Naive thymus-derived CD8-positive, alpha-beta T cell (primary cell): ENCODE results near the gene PPP3CA. TPM values are rescaled to one million over a fixed set of nuclear protein-coding genes. Genes with fewer than 3 reads are reported as not detected.
"Not testable (repeated sequence)": the region's sequence is repeated elsewhere in the genome, so short reads cannot be mapped to it uniquely, and the experiment has no call there.

ENCODE experiments used
- ATAC-seq, 2 donors: fragments of 150-1000 bp; cut with Tn5 transposase in 1 of 2; sonication (Bioruptor Pico), chemical (Tn5 transposase) in 1 of 2; 1 replicate in 1 of 2; 2 replicates in 1 of 2; pipeline ENCODE4 v1.10.0; 2021; ENCODE audit warnings: mild to moderate bottlenecking in 2 of 2, moderate library complexity in 2 of 2
- POLR2A ChIA-PET: fragments of 350-600 bp; sonication (Branson Sonifier 250); formaldehyde crosslinking; loops from one replicate; lab custom pipeline; 2021; ENCODE audit warnings: antibody characterized with exemption; lab: Charles Lee
- DNase-seq, 10 donors: peaks; one replicate each; pipeline versions ENCODE4 v3.0.0 to v3.0.0-alpha.2; 2020 to 2022
- H3K27ac Mint-ChIP-seq, 10 donors: one replicate each; pipeline ENCODE4 v1.8.0; 2020 to 2022; ENCODE audit warnings: mild to moderate bottlenecking in 10 of 10, mixed read lengths in 10 of 10, moderate library complexity in 4 of 10, inconsistent platforms in 1 of 10
- H3K27me3 Mint-ChIP-seq, 5 donors: one replicate each; pipeline ENCODE4 v1.8.0; 2021 to 2022; ENCODE audit warnings: mixed read lengths in 5 of 5
- H3K36me3 Mint-ChIP-seq, 3 donors: one replicate each; pipeline ENCODE4 v1.8.0; 2020 to 2022; ENCODE audit warnings: mixed read lengths in 3 of 3, mild to moderate bottlenecking in 2 of 3, inconsistent platforms in 1 of 3
- H3K4me1 Mint-ChIP-seq, 4 donors: one replicate each; pipeline ENCODE4 v1.8.0; 2021 to 2022; ENCODE audit warnings: mixed read lengths in 4 of 4
- H3K4me3 Mint-ChIP-seq, 10 donors: one replicate each; pipeline ENCODE4 v1.8.0; 2020 to 2022; ENCODE audit warnings: mild to moderate bottlenecking in 10 of 10, mixed read lengths in 10 of 10, moderate library complexity in 6 of 10, inconsistent platforms in 1 of 10
- H3K9me3 Mint-ChIP-seq, 9 donors: one replicate each; pipeline ENCODE4 v1.8.0; 2020 to 2022; ENCODE audit warnings: mixed read lengths in 9 of 9, mild to moderate bottlenecking in 3 of 9, inconsistent platforms in 1 of 9, moderate library complexity in 1 of 9
- polyA plus RNA-seq, 3 donors: library from polyadenylated mRNA; unstranded; fragments of 300-500 nt; fragmentation: Illumina TruSeq; gene quantifications; one replicate each; pipeline ENCODE4 v1.2.3, GENCODE V29; 2021
- total RNA-seq, 8 experiments: library from RNA in 2 of 8; stranded (reverse) in 2 of 8; gene quantifications; one replicate each; pipeline ENCODE4 v1.2.3 and lab custom pipeline; 2021 to 2026

The PPP3CA gene
- total and polyA plus RNA-seq, 5 experiments from 2014 or later: 2.8 to 23.7 (median 7.4) TPM

DNA sequence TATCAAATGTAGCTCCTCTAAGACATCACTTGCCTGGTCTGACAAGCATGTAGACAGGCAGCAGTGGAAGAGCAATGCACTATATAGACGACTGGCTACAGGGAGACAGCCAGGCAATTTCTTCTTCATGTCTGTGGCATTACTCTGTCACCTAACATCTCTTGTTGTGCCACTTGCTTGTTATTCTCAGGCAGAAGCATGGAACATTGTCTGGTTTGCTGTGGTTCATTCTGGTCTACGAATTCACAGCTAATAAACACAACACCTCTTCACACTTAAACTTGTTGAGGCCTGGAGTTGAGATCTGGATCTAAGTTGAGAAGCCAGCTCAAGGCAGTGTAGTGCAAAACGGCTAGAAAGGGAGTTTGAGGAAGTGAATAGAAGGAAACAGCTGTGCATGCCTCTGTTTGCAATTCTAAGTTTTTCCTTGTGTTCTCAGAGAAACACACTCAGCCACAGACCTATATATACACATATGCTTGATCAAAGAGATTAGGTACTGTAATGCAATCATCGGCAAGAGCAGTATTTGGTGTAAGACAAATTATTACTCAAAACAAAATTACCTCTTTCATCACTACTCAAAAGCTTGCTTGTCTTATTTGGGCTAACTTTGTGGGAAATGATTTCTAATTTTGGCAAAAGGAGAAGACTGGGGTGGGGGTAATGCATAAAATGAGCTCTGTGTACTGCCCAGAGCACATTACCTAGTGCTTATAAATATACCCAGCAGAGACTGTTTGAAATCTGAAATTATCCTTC is 243.8 kb downstream of the PPP3CA start:
- DNase-seq: no peak
- H3K27me3 Mint-ChIP-seq: no peaks in the 10 kb centered on the region
- H3K36me3 Mint-ChIP-seq: peaks cover 6 to 37% (median 16%) of the 10 kb centered on the region in 3 donors
- peak overlapping the region in 3 of 10 donors; percentile 6 to 44 (median 13) for H3K27ac Mint-ChIP-seq
- peak overlapping the region in 1 of 10 donors; percentile 17 for H3K4me3 Mint-ChIP-seq
- H3K9me3 Mint-ChIP-seq: no peaks in the 10 kb centered on the region
- H3K4me1 Mint-ChIP-seq: peaks cover 10 to 38% (median 16%) of the 10 kb centered on the region in 4 donors
- POLR2A ChIA-PET: no interaction called here
- peak in 1 of 2 donors; percentile 14 for ATAC-seq

GRCh38 chr4:101102114-101102742 is 245.1 kb downstream of the PPP3CA start:
- DNase-seq (no peak), ATAC-seq (no peak)
- H3K4me1 Mint-ChIP-seq: peaks cover 10 to 38% (median 16%) of the 10 kb centered on the region in 4 donors
- no peaks in the 10 kb centered on the region for H3K27me3 Mint-ChIP-seq
- no peak overlapping the region for H3K27ac Mint-ChIP-seq
- H3K9me3 Mint-ChIP-seq: no peaks in the 10 kb centered on the region
- H3K4me3 Mint-ChIP-seq: no peak overlapping the region
- peaks cover 5 to 33% (median 18%) of the 10 kb centered on the region in 3 donors for H3K36me3 Mint-ChIP-seq
- POLR2A ChIA-PET: no interaction called here

GRCh38 chr4:101101072-101101471 is 246.3 kb downstream of the PPP3CA start:
- Mint-ChIP-seq H3K36me3 (peaks cover 0 to 29% (median 17%) of the 10 kb centered on the region in 3 donors), H3K4me3 (no peak overlapping the region), H3K27ac (no peak overlapping the region), H3K27me3 (no peaks in the 10 kb centered on the region), H3K4me1 (peaks cover 9 to 34% (median 15%) of the 10 kb centered on the region in 4 donors), H3K9me3 (no peaks in the 10 kb centered on the region)
- ATAC-seq (no peak), DNase-seq (no peak)
- POLR2A ChIA-PET: no interaction called here

- ATAC-seq: no peak
- Mint-ChIP-seq H3K9me3 (no peaks in the 10 kb centered on the region), H3K4me3 (no peak overlapping the region), H3K4me1 (peaks cover 6 to 18% (median 9%) of the 10 kb centered on the region in 4 donors), H3K27me3 (no peaks in the 10 kb centered on the region), H3K36me3 (peaks cover 4 to 25% (median 23%) of the 10 kb centered on the region in 3 donors), H3K27ac (no peak overlapping the region)
- POLR2A ChIA-PET: no interaction called here
- DNase-seq: no peak
These were observed 248.5 kb downstream of the PPP3CA start for GRCh38 chr4:101098666-101099400.

- DNase-seq, POLR2A ChIA-PET, H3K27me3 Mint-ChIP-seq, H3K4me3 Mint-ChIP-seq, H3K4me1 Mint-ChIP-seq, ATAC-seq, H3K9me3 Mint-ChIP-seq: not testable (repeated sequence)
- Mint-ChIP-seq H3K36me3 (peaks cover 11 to 37% (median 32%) of the 10 kb centered on the region in 3 donors), H3K27ac (peak overlapping the region in 1 of 10 donors; percentile 8)
These were observed 254.7 kb downstream of the PPP3CA start for GRCh38 chr4:101092609-101093008.

DNA sequence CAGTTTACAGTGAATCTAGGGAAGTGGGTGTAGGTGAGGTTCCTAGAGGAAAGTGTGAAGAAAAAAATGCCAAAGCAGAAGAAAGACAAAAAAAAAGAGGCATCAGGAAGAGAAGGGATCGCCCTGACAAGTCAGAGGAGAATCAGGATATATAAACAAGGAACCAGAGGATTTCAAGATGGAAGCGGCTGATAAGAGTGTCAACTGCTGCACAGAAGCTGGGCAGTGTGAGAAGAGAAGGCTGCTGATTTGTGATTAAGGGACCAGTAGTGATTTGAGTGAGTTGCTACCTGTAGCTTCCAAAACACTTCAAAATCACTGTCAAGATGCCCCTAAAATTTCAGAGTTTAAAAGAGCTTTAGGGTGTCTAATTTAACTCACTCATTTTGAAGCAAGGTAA is 258.2 kb downstream of the PPP3CA start:
- Mint-ChIP-seq H3K36me3 (peaks cover 11 to 48% (median 42%) of the 10 kb centered on the region in 3 donors), H3K4me3 (no peak overlapping the region), H3K27me3 (no peaks in the 10 kb centered on the region), H3K4me1 (peaks cover 0 to 26% (median 2%) of the 10 kb centered on the region in 4 donors), H3K27ac (peak overlapping the region in 3 of 10 donors; percentile 2 to 53 (median 9)), H3K9me3 (peaks cover 0 to 5% (median 0%) of the 10 kb centered on the region in 9 donors)
- POLR2A ChIA-PET: no interaction called here
- DNase-seq (no peak), ATAC-seq (no peak)

- Mint-ChIP-seq H3K36me3 (peaks cover 0 to 46% (median 37%) of the 10 kb centered on the region in 3 donors), H3K9me3 (no peaks in the 10 kb centered on the region), H3K27me3 (no peaks in the 10 kb centered on the region), H3K4me3 (no peak overlapping the region), H3K4me1 (peaks cover 0 to 35% (median 2%) of the 10 kb centered on the region in 4 donors), H3K27ac (no peak overlapping the region)
- POLR2A ChIA-PET: no interaction called here
- no peak for DNase-seq
- ATAC-seq: no peak
These were observed 260.3 kb downstream of the PPP3CA start for GRCh38 chr4:101086801-101087586.

- POLR2A ChIA-PET: no interaction called here
- DNase-seq: no peak
- no peaks in the 10 kb centered on the region for H3K27me3 Mint-ChIP-seq
- peaks cover 0 to 35% (median under 1%) of the 10 kb centered on the region in 4 donors for H3K4me1 Mint-ChIP-seq
- no peaks in the 10 kb centered on the region for H3K9me3 Mint-ChIP-seq
- H3K4me3 Mint-ChIP-seq: no peak overlapping the region
- H3K36me3 Mint-ChIP-seq: peaks cover 5 to 68% (median 40%) of the 10 kb centered on the region in 3 donors
- H3K27ac Mint-ChIP-seq: no peak overlapping the region
- no peak for ATAC-seq
These were observed 264.2 kb downstream of the PPP3CA start for GRCh38 chr4:101083131-101083530.

DNA sequence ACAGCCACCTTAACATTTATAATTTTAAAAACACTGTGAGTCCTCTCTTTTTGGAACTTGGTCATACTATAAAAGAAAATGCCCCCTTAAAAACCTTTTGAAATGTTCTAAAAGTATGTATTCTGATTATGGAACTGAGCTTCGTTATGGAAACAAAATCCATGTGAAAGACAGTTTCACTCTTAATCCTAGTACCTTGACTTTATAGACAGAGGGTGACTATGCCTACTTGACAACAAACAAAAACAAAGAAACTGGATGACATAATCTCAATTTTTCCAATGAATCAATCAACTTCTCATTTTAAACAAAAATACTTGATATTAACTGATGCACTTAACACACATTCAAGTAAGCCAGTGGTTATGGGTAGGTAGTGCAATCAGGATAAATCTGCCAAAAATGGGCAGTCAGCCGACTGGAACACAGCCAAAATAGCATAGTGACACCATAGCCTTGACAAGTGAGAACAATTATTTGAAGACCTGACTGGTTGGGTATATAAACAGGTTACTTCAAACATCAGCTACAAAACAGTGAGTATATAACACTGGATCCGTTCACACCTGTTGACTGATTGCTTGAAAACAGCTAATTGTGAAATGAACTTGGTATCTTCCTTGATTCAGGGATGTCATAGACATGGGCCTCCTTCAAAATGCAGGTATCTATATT is 265.5 kb downstream of the PPP3CA start:
- peaks cover 5 to 63% (median 38%) of the 10 kb centered on the region in 3 donors for H3K36me3 Mint-ChIP-seq
- peaks cover 0 to 32% (median under 1%) of the 10 kb centered on the region in 4 donors for H3K4me1 Mint-ChIP-seq
- H3K9me3 Mint-ChIP-seq: no peaks in the 10 kb centered on the region
- ATAC-seq (no peak), DNase-seq (no peak)
- no peak overlapping the region for H3K27ac Mint-ChIP-seq
- no peak overlapping the region for H3K4me3 Mint-ChIP-seq
- H3K27me3 Mint-ChIP-seq: no peaks in the 10 kb centered on the region
- POLR2A ChIA-PET: no interaction called here

GRCh38 chr4:101081166-101081565 is 266.2 kb downstream of the PPP3CA start:
- no peaks in the 10 kb centered on the region for H3K9me3 Mint-ChIP-seq
- H3K36me3 Mint-ChIP-seq: peaks cover 5 to 67% (median 43%) of the 10 kb centered on the region in 3 donors
- DNase-seq (no peak), ATAC-seq (no peak)
- H3K4me3 Mint-ChIP-seq: no peak overlapping the region
- POLR2A ChIA-PET: no interaction called here
- H3K27me3 Mint-ChIP-seq: no peaks in the 10 kb centered on the region
- peaks cover 0 to 27% (median 2%) of the 10 kb centered on the region in 4 donors for H3K4me1 Mint-ChIP-seq
- H3K27ac Mint-ChIP-seq: no peak overlapping the region

DNA sequence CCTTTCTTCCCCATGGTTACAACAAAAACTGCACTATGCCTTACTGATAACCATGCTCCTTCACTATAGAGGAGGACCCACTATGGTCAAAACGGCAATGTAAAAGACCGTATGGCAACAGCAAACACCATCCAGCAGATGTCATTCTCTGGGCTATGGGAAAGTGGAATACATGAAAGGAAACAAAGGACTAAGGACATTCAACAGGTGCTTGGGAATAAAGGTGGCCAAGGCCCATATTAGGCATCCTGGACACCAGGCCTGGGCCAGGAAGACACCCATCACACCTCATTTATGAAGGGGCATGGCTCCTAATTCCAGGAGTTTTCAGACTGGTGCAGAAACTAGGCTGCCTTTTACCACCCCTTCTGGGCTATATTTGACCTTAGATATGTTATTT is 268.4 kb downstream of the PPP3CA start:
- H3K4me3 Mint-ChIP-seq: no peak overlapping the region
- POLR2A ChIA-PET: no interaction called here
- H3K27me3 Mint-ChIP-seq: no peaks in the 10 kb centered on the region
- H3K27ac Mint-ChIP-seq: no peak overlapping the region
- DNase-seq (no peak), ATAC-seq (no peak)
- H3K9me3 Mint-ChIP-seq: no peaks in the 10 kb centered on the region
- peaks cover 13 to 66% (median 45%) of the 10 kb centered on the region in 3 donors for H3K36me3 Mint-ChIP-seq
- H3K4me1 Mint-ChIP-seq: peaks cover 0 to 15% (median 1%) of the 10 kb centered on the region in 4 donors

- peaks cover 13 to 55% (median 39%) of the 10 kb centered on the region in 3 donors for H3K36me3 Mint-ChIP-seq
These were observed 271.3 kb downstream of the PPP3CA start for GRCh38 chr4:101076032-101076431.

More at GRCh38 chr4:101076032-101076431, 271.3 kb downstream of the PPP3CA start:
- no peaks in the 10 kb centered on the region for H3K9me3 Mint-ChIP-seq
- peaks cover 0 to 2% (median 1%) of the 10 kb centered on the region in 4 donors for H3K4me1 Mint-ChIP-seq
- POLR2A ChIA-PET: no interaction called here
- no peak overlapping the region for H3K4me3 Mint-ChIP-seq
- H3K27me3 Mint-ChIP-seq: no peaks in the 10 kb centered on the region
- no peak overlapping the region for H3K27ac Mint-ChIP-seq
- DNase-seq (no peak), ATAC-seq (no peak)
